ENCODE results near the gene RALGPS1.

DNA sequence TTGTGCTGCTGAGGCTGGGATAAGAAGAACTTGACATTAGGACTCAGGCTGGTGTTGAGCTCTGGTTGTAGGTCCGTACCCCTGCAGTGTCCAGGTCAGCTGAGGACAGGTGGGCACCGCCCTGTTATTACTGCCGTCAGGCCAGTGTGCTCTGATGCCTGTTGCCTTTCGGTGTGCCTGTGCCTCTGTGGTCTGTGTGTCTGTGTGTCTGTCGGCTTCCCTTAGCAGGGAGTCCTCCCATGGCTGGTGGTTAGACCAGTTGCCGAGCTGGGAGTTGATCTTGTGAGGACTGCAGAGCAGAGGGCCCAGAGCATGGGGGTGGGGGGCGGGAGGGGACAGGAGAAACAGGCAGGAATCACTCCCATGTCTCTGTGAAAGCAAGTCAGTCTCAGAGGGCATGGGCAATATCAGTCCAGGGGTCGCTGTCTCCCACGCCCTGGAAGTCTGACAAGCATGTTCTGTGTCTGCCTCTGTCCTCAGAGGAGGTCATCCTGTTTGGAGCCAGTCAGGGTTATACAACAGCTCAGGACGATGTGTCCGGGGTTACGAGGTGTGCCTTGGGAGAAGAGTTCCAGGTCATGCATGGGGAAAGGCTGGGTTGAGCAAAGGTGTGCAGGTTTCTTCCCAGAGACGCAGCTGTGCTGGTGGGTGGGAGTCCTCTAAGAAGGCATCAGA, 282.7 kb downstream of the RALGPS1 start:
- no peak for TF ChIP-seq CTCF (IDR thresholded peaks at IDR 0.05)
- no peak for TF ChIP-seq EZH2 (IDR thresholded peaks at IDR 0.05; ENCODE audit: borderline replicate concordance, insufficient read depth, low read depth, low read length, poor library complexity, severe bottlenecking)

All from B cell (primary cell).